Left kidney (tissue), 2 donors: ENCODE results near the gene SUN1. TPM values are rescaled to one million over a fixed set of nuclear protein-coding genes. Genes with fewer than 3 reads are reported as not detected.

Source experiments
- DNase-seq: peaks from one replicate; pipeline ENCODE4 v3.0.0-alpha.2; 2013
- polyA plus RNA-seq: library from polyadenylated mRNA; unstranded; fragments of 120-200 nt; gene quantifications from one replicate; pipeline ENCODE4 v1.2.1, GENCODE V29; 2013; ENCODE audit not compliant: insufficient read length

The SUN1 gene
- polyA plus RNA-seq, 1 donor, result 163 TPM

DNA sequence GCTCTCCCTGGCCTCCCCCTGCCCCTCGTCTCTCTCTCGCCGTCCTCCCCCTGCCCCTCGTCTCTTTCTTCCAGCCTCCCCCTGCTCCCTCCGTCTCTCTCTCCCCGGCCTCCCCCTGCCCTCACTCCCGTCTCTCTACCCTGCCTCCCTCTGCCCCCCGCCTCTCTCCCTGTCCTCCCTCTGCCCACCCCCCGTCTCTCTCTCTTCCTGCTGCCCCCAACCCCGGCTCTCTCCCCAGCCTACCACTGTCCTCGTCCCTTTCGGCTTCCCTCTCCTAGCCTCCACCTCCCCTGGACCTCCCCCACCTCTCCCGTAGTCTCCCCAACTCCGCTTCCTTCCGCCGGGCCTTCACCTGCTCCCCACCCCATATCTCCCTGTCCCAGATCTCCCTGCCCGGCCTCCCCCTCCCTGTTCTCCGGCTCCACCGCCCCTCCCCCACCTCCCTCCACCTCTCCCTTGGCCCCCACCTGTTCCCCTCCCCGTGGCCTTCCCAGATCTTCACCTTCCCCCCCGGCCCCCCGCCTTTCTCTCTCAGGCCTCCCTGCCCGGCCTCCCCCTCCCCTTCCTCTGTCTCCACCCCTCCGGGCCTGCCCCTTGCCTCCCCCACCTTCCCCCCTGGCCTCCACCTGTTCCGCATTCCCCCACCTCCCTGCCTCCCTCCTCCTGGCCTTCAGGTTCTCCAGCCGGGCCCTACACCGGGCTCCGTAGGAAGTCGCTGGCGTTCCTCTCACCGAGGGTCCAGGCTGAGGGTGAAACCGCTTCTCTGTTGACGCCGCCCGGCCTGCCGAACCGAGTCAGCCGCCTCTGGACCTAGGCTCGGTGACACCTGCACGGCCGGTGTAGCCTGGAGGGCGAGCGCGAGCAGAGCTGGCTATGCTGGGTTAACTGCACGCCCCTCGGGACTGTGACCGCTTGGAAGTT, 45.3 kb downstream of the SUN1 start:
- DNase-seq, result no peak

- no peak for DNase-seq
Observed at GRCh38 chr7:879093-879492, 46.8 kb downstream of the SUN1 start.

DNA sequence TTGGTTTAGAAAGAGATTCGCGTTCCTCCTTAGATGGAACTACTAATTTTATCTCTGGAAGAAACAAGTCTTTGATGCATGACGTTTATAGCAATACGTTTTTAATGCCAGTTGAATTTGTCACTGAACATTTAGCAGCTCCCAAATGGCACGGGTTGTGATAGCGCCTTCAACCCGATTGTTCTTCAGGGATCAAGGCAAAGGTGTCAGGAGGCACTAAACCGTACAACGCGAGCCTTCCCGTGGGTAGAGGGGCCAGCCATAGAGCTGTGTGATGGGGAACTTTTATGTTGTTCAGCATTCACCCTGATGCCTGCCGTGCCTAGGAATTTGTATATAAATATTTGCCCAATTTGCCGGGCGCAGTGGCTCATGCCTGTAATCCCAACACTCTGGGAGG, 47.4 kb downstream of the SUN1 start:
- DNase-seq, result no peak

- no peak for DNase-seq
Observed at GRCh38 chr7:880450-880849, 48.2 kb downstream of the SUN1 start.

DNA sequence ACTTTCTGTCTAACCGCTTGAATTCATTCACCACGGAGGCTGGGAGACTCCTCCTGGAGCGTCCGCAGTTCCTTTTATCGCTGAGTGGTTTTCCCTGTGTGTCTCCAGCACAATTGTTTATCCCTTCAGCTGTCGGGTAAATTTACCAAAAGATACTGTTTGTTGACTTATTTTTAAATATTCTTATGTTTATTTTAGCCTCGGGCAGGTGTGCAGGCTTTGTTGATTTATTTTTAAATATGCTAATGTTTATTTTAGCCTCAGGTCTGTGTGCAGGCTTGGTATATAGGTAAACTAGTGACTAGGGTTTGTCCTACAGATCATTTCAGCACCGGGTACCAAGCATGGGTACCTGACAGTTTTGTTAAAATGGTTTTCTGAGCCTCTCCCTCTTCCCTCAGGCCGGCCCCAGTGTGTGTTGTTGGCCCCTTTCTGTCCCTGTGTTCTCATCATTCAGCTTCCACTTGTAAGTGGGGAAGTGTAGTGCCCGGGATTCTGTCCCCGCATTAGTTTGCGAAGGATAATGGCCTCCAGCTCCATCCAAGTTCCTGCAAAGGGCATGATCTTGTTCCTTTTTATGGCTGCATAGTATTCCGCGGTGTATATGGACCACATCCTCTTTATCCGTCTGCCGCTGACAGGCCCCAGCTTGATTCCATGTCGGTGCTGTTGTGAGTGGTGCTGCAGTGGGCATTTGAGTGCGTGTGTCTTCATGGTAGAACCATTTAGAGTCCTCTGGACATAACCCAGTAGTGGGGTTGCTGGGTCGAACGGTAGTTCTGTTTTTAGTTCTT, 49.4 kb downstream of the SUN1 start:
- no peak for DNase-seq

GRCh38 chr7:882336-883035, 50.2 kb downstream of the SUN1 start:
- DNase-seq, result no peak

DNA sequence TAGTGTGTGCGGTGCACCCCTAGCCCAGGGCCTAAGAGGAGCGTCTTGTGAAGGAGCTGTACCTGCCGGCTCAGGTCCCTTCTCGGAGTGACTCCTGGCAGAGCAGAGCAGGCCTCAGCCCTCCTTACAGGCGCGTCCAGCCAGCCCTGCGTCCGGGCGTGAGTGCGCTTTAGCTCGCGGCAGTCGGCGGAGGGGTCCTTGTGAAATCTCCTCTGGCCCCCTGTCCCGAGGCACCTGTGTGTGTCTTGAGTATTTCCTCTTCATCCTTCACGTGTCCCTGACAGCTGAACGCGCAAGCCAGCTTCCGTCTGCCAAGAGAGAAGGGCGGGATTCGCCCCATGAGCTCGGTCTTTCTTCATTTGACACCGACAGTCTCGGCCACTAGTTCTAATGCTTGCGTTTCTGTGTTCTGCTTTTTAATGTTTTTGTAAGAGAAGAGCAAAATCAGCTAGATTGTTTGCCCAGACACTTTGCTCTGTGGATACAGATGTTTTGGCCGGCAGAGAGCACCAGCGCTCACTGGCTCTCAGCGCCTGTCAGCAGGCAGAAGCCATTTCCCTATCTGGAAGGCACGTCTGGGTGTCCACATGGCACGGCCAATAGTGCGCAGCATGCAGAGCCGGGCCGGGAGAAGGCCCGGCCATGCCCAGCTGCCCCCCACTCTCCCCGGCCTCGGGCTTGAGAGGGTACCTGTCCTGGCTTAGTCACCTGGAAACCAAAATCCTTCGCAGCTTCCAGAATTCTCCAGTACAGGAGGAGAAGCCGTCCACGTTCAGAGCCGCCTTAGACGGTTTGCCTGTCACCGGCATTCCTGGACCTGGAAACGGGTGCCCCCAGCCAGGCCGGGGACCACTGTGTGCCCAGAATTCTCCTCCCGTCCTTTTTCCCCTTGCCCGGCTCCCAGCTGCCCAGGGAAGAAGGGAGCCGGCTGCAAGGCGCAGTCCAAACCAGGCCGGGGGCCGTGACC, 51.1 kb downstream of the SUN1 start:
- DNase-seq, result no peak

GRCh38 chr7:884191-885003, 52.1 kb downstream of the SUN1 start:
- DNase-seq, result no peak

GRCh38 chr7:885261-885892, 53.1 kb downstream of the SUN1 start:
- DNase-seq, result no peak

- DNase-seq, result no peak
Observed at GRCh38 chr7:885893-886625, 53.8 kb downstream of the SUN1 start.

DNA sequence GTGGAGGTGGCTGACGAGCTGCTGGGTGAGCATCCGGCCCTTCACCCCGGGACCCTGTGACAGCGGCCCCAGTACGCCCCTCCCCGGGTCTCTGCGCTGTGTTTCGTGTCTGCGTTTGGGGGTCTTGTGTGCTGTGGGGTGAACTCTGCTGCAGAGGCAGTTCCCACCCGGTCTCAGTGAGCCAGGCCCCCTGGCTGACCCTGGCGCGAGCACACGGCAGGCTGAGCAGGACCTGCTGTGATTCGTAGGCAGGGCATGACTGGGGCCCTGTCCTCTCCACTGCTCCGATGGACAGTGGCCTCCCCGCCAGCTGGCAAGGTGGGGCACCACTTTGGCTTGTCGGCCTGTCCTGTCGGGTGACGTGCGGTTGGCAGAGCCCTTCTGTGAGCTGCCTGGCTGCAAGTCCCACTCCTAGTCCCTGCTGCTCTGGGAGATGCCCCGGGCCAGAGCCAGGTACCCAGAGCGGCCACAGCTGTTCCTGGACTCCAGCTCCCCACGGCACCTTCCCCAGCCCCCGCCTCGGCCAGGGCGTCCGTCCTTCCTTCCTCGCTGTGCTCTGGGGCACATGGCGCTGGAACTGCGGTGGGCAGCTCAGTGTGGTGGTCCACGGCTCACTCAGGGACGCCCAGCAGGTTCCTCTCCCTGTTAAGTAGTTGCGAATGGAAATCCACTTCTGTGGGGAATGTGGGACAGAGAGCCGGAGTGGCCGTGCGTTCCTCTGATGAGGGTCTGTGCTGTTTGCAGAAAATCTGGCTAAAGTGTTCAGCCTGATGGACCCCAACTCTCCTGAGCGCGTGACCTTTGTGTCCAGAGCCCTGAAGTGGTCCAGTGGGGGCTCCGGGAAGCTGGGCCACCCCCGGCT, 54.6 kb downstream of the SUN1 start:
- no peak for DNase-seq

DNA sequence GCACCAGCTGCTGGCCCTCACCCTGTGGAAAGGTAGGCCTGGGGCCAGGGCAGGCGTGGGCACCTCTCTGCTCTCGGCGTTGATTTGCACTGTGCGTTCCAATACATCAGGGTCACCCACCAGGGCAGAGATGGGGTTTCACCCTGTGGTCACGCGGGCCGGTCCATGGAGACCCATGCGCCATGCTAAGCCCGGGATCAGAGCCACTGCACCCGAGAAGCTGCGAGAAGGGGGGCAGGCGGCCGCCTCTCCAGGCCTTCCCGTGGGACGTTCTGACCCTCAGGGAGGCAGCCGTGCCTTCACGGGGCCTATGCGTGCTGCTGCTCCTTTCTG, 55.2 kb downstream of the SUN1 start:
- no peak for DNase-seq

GRCh38 chr7:888081-889024, 56.1 kb downstream of the SUN1 start:
- DNase-seq, result no peak

GRCh38 chr7:889025-889390, 56.7 kb downstream of the SUN1 start:
- DNase-seq, result no peak

GRCh38 chr7:889391-889790, 57.1 kb downstream of the SUN1 start:
- no peak for DNase-seq

DNA sequence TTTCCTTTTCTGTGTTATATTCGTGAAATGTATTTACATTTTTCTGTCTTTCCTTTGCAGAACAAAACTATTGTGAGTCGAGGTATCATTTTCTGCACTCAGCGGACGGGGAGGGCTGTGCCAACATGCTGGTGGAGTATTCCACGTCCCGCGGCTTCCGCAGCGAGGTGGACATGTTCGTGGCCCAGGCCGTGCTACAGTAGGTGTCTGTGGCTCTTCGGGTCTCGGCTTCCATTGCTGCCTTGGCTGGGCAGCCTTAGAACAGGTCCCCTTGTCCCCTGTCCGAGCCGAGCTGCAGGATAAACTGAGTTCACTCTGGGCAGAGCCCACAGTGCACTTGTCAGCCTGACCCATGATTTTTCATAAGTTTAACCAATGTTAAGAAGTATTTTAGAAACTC, 58.6 kb downstream of the SUN1 start:
- no peak for DNase-seq

DNA sequence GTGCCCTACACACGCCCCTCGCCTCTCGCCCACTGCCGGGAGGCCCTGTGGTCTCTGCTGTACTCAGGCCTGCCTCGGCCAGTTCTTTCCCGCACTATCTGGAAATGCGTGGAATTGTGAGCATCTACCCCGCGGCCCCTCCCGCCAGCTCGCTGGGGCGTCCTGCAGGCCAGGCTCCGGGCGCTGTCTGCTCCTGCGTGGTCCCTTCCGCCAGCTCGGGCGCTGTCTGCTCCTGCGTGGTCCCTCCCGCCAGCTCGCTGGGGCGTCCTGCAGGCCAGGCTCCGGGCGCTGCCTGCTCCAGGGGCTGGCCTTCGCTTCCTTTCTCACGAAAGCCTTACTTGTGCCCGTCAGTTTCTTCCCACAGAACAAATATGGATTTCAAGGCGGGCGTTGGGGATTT, 59.0 kb downstream of the SUN1 start:
- no peak for DNase-seq
